ENCODE measurements around the gene PPP1CB.
A peak's percentile ranks its signal among the peaks of the same experiment; 100 is the strongest.
"Not testable (repeated sequence)": the region's sequence is repeated elsewhere in the genome, so short reads cannot be mapped to it uniquely, and the experiment has no call there.

PPP1CB gene

GRCh38 chr2:28751252-28751955 is at the start of gene PPP1CB:
PPP1CB (plus strand) TSS chr2:28751830; CDS start chr2:28752125, 295 bp downstream.
- no peak for FAIRE-seq

GRCh38 chr2:28702415-28702861 is 49.2 kb upstream of the PPP1CB start:
- FAIRE-seq = no peak

DNA sequence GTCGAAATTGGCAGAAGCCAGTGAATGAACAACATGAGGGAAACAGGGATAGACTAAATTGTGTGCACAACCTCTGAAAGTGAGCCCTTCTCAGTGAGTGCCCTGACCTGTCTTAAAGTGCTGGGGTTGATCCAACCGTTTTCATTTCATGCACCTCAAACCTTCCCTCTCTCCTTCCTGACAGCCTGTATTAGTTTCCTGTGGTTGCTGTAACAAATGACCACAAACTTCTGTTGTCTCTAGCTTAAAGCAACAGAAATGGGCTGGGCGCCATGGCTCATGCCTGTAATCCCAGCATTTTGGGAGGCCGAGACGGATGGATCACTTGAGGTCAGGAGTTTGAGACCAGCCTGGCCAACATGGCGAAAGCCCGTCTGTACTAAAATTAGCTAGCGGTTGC is 48.8 kb upstream of the PPP1CB start:
- FAIRE-seq = no peak

DNA sequence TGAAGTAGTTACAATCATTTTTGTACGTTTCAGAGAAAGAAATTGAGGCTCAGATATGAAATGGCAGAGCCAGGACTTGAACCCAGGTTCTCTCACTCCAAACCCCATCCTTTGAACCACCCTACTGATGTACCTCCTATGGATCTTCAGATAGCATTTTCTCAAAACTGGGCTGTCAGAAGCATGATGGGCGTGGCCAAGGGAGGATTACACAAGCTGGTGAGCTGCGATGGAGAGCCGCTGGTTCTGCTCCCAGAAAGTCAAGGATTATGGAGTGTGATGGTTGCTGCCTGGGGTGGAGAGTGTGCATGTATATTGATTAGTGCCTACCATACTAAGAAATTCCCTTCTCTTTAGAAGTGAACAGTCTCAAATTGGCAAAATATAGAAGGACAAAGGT is 47.0 kb upstream of the PPP1CB start:
- no peak for FAIRE-seq

GRCh38 chr2:28705751-28706440 is 45.7 kb upstream of the PPP1CB start:
- no peak for FAIRE-seq

DNA sequence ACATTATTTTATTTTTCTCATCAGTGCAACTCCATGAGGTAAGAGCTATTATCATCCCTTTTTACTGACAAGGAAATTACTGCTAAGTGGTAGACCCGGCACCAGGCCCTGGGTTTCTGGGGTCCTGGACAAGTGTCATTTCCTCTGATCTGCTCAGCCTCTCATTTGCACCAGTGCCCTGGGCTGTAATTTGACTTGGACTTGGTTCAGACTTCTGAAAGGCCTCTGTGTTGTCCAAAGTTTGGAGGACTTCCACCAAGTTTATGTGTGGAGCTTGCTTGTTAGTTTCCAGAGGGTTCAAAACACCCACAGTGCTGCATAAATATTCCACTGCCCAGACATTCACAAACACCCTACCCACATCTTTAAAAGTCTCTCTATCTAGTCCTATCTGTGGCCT is 44.0 kb upstream of the PPP1CB start:
- FAIRE-seq = no peak

DNA sequence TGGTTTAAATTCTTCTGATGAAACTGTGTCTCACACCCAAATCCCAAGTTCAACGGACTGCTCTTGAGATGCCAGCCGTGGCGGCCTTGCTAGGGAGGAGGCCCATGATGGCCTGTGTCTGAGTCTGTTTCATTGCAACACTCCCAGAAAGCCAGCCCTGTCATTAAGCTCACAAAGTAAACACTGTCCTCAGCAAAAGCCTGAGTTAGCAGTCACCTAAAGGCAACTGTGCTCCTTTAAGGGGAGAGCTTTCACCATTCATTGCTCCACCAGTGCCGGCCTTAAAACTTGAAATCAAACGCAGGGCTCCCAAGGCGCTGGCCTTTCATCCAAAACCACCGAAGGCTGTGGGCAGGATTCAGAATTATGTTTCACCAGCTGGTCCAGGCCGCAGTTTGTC is 42.5 kb upstream of the PPP1CB start:
- no peak for FAIRE-seq

- no peak for FAIRE-seq
Measured at GRCh38 chr2:28710545-28710944, 41.1 kb upstream of the PPP1CB start.

- no peak for FAIRE-seq
Measured at GRCh38 chr2:28713577-28714298, 37.9 kb upstream of the PPP1CB start.

- FAIRE-seq = peak; percentile 97
Measured at GRCh38 chr2:28716265-28716865, 35.3 kb upstream of the PPP1CB start.

- FAIRE-seq = no peak
Measured at GRCh38 chr2:28717339-28717758, 34.3 kb upstream of the PPP1CB start.

DNA sequence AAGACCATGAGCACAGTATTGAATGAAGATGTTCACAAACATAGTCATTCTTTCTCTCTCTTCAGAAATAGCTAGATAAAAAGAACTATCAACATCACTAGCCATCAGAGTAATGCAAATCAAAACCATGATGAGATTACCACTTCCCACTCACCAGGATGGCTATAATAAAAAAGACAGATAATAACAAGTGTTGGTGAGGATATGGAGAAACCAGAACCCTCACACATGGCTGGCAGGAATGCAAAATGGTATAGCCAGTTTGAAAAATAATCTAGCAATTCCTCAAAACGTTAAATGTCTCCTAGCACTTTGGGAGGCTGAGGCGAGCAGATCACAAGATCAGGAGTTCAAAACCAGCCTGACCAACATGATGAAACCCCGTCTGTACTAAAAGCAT is 31.3 kb upstream of the PPP1CB start:
- FAIRE-seq = no peak

- no peak for FAIRE-seq
Measured at GRCh38 chr2:28721601-28722191, 29.9 kb upstream of the PPP1CB start.

DNA sequence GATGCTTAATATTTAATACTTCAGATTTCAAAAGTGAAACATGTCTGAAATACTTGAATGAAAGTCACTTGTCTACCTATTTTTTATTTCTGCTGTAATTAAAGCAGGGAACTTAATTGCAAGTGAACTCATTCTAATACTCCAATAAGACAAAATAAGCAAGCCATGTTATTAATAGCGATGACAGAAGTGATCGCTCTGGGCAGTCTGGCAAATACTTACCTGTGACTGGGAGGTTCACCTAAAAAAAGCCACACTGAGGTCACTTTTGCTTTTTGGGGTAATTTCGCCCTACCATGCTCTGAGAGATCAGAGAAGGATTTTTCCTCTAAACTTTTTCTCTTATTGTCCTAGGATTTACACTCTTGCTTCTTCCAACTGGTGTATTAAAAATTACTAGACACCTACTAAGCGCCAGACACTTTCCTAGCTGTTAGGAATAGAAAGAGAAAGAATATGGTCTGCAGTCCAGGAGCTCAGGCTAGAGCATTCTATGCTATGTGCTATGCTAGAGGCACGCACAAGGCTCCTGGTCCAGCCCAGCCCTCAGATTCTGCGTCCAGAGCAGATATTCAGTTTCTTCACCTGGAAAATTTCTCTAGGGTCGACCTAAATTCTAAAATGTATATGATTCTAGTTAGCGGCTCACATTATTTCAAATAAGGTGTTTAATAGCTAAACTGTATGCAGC is 26.5 kb upstream of the PPP1CB start:
- no peak for FAIRE-seq

DNA sequence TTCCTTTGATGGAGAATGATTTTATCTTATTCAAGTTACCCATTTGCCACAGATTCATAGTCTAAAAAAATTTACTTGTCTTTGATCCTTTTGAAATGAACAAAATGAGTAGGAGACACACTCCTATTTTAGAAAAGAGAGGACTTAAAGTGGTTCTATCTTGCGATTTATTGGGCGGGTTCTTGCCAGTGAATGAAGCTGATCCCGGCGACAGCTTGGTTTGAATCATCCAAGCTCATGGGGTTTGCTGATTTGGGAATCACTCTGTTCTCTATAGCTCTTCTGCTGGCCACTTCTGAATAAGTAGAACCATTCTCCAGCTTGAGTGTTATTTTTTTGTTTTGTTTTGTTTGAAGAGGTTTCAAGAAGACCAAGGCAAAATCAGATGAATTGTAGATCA is 25.5 kb upstream of the PPP1CB start:
- no peak for FAIRE-seq

DNA sequence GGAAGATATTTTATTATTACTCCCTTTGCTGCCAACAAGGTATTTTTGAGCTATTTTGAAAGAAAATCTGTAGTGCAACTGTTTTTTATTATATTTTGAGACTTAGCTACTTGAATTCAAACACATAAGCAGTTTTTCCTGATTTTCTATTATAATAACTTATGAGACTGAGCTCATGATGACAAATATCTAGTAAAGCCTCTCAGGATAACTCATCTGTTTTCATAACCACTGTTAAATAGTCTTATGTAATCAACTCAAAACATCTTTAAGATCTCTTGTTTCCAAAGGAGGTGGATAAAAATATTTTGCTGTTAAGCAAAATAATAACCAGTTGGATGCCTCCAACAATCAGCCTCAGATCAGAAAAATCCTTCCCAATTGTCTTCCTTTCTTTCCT is 21.9 kb upstream of the PPP1CB start:
- FAIRE-seq = peak; percentile 30

GRCh38 chr2:28730641-28731146 is 20.9 kb upstream of the PPP1CB start:
- no peak for FAIRE-seq

DNA sequence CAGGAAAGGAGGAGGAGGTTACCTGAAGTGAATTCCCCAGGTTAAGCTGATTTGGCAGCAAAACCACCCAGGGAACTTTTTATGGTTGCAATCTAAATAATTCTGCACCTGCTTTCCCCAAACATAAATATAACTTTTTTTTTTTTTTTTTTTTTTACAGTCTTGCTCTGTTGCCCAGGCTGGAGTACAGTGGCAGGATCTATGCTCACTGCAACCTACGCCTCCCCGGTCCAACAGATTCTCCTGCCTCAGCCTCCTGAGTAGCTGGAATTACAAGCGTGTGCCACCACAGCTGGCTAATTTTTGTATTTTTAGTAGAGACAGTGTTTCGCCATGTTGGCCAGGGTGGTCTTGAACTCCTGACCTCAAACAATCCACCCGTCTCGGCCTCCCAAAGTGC is 16.1 kb upstream of the PPP1CB start:
- no peak for FAIRE-seq

DNA sequence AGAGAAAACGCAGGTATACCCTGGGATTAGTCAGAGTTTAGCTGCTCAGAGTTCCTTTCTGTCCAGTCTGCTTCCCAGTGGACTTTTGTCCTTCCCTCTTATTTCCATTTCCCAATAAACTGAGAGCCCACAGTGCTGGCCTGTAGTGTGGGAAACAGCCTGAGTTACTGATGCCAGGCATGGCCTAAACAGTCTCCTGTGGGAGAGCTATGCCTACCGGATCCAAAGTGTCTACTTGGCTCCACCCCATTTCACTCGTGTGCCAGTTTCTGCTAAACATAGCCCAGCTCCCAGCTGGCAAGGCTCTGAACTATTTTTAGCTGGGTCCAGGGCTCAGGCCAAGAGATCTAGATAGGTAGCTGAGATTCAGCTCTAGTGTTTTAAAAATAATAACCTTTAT is 15.6 kb upstream of the PPP1CB start:
- FAIRE-seq = peak; percentile 96

- FAIRE-seq = no peak
Measured at GRCh38 chr2:28737655-28738054, 14.0 kb upstream of the PPP1CB start.

- FAIRE-seq = not testable (repeated sequence)
Measured at GRCh38 chr2:28742619-28743018, 9.0 kb upstream of the PPP1CB start.

DNA sequence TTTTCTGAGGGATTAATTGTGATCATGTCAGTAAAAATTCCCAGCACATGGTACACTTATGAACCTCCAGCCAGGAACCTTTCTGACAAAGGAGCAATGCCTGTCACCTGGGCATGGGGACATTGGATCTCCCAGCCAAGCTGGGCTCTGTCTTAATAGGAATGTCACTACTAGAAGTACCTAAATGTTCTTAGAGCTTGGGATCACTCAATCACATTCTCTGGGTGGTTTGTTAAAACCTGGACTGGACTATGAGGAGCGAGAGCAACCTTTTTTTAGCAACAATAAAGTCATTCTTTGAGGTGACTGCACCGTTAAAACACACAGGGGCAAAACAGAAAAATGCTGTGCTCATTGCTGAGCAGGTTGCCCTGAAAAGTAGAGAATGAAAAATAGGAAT is 6.4 kb upstream of the PPP1CB start:
- FAIRE-seq = no peak

Measured in islet of Langerhans (tissue), 1 donor.